Hindlimb muscle (tissue), 1 donor: ENCODE measurements around the gene ZNF791. TPM values are rescaled to one million over a fixed set of nuclear protein-coding genes. Genes with fewer than 3 reads are reported as not detected.
"Not testable (repeated sequence)": the region's sequence is repeated elsewhere in the genome, so short reads cannot be mapped to it uniquely, and the experiment has no call there.

Source experiments
- DNase-seq: peaks from one replicate; pipeline ENCODE4 v3.0.0-alpha.2; 2013
- polyA plus RNA-seq: library from polyadenylated mRNA; unstranded; fragments of 120-200 nt; gene quantifications from one replicate; pipeline ENCODE4 v1.2.1, GENCODE V29; 2013; ENCODE audit not compliant: insufficient read length

ZNF791 gene
- polyA plus RNA-seq, 1 donor = 13.3 TPM

DNA sequence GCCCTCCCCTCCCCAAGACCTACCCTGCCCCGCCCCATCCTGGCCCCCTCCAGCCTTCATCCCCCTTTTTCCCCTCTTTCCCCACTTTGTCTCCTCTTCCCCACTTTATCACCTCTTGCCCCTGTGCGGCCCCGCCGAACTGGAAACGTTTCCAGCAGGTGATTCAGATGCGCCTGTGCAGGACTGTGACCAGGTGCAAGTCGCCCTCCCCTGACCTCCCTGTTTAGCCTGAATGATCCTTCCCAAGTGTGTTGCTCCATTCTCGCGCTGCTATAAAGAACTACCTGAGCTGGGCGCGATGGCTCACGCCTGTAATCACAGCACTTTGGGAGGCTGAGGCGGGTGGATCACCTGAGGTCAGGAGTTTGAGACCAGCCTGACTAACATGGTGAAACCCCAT, 25.9 kb downstream of the ZNF791 start:
- no peak for DNase-seq

DNA sequence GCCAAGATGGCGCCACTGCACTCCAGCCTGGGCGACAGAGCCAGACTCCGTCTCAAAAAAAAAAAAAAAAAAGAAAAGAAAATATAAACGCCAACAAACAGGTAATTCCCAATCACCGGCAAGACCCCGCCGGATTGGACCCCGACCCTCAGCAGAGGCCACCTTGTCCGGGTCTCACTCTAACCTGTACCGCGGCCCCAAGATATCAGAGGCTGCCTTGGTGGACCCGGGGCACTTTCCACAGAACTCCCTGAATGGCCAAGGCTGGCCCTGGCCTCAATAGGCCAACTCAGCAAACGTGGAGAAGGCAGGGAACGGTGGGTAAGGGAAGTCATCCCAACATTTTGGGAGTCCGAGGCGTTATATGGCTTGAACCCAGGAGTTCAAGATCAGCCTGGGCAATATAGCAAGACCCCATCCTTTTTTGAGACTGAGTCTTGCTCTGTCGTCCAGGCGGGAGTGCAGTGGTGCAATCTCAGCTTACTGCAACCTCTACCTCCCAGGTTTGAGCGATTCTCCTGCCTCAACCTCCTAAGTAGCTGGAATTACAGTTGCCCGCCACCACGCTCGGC, 28.0 kb downstream of the ZNF791 start:
- no peak for DNase-seq

DNA sequence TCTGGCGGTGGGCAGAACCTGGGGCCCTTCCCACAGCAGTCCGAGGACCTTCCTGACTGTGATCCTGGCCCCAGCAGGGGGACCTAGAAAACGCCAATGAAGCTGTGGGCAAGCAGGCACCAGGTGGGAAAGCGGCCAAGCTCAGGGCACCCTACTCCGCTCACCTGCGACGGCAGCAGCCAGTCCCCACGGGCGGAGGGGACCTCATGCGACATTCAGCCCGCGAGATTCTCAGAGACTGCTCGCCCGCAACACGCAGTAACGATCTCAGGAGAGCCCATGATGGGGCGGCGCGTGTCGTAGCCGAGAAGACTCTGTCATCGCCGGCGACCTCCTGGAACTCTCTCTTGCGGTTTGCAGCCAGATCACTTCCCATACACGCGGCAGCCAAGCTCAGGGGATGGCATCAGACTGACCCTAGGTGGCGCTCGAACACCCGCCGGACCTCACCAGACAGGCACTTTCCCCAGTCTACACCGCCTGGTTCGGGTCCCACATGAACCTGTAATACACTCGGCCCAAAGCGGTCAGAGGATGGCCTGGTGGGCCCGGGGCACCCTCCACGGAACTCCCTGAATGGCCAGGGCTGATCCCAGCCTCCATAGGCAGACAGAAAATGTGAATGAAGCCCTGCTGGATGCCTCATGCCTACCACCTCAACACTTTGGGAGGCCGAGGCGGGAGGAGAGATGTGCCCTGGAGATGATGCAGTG, 29.3 kb downstream of the ZNF791 start:
- DNase-seq = peak; percentile 69

DNA sequence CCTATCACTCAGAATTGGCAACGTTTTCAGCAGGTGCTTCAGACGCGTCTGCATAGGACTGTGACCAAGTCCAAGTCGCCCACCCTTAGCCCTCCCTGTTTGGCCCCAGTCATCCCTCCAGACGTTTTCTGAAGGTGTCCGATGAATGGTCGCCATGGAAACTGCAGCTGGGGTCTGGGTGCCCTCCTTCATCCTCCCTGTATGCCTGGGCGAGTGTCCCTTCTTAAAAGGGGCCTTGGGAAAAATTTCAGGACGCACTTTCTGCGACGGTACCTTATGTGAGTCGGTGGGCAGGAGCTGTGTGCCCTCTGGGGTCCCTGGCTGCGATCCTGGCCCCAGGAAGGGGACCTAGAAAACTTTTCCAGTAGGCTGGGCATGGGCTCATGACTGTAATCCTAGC, 30.7 kb downstream of the ZNF791 start:
- no peak for DNase-seq

DNA sequence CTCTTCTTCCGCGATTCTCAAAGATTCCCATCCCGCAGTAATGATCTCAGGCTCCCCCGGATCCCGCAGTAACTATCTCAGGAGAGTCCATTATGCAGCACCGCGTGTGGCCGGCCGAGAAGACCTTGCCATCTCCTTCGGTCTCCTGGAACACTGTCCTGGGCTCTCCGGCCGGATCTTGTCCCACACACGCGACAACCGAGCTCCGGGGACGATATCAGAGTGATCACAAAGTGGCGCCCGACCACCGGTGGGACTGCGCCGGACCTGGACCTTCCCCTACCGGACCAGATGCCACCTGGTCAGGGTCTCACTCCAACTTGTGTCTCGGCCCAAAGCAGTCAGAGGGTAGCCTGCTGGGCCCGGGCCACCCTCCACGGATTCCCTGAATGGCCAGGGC, 31.8 kb downstream of the ZNF791 start:
- no peak for DNase-seq

DNA sequence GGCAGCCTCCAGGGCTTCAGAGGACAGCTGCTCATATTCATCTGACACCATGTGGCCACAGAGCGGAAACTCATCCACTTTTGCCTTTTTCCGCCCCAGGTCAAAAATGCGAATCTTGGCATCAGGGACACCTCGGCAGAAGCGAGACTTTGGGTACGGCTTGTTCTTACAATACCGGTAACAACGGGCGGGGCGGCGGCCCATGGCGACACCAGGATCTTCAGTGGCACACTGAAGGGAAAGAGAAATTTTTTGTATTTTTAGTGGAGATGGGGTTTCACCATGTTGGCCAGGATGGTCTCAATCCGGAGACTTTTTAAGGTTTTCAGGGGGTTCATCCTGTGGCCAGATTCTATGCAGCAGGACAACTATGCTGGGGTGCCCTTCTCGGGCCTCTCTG, 33.0 kb downstream of the ZNF791 start:
- DNase-seq = not testable (repeated sequence)

DNA sequence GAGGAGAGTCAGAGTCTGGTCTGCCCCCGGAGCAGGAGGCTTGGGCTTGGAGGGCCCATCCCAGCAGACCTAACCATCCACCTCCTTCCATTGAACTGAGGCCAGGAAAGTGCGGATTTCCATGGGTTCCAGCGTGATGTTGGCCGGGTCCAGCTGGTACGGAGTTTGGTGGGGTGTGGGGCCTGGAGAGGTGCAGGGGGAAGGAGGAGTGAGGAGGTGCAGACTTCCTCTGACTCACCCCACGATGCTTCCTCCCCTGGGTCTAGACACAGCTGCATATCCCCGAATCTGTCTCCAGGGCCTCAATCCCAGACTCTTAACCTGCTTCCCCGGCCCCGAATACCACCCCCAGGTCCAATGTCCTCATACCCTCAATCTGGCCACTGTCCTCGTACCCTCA, 35.8 kb downstream of the ZNF791 start:
- DNase-seq = no peak

DNA sequence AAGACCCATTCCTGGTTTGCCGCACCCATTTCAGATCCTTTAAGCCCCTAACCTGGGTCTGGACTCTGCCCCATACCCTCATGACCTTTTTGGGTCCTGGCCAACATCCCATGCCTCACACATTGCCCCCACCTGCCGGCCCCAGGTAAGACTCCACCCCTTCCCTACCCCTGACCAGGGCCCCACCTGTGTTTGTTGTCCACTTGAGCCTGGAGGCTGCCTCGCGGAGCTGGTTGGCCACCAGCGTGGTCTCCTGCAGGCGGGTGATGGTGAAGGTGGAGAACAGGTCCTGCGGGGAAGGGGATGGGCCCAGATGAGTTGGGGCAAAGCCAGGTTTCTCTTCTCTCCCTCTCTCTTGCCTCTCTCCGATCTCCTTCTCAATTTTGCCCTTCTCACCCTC, 36.3 kb downstream of the ZNF791 start:
- no peak for DNase-seq

DNA sequence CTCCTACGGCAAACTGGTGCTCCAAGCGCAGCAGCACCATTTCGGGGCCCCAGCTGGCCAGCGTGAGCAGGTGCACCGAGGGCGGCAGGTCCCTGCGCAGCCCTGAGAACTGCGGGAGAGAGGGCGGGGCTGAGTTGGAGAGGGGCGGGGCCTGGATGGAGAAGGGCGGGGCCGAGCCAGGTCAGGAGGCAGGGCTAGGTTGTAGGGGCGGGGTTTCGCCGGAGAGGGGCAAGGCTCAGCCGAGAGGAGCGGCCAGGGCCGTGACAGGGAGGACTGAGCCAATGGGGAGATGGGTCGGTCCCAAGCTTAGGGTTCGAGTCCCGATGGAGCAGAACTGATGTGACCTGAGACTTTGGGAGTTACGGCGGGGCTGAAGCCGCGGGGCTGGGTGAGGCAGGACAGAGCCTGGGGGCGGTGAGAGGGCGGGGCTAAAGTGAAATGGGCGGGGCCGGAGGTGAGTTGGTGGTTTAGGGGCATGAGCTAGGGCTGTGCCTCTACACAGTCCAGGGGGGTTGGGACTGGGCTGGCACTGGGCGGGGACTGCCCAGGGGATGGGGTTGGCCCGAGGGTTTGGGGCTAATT, 36.9 kb downstream of the ZNF791 start:
- DNase-seq = no peak

DNA sequence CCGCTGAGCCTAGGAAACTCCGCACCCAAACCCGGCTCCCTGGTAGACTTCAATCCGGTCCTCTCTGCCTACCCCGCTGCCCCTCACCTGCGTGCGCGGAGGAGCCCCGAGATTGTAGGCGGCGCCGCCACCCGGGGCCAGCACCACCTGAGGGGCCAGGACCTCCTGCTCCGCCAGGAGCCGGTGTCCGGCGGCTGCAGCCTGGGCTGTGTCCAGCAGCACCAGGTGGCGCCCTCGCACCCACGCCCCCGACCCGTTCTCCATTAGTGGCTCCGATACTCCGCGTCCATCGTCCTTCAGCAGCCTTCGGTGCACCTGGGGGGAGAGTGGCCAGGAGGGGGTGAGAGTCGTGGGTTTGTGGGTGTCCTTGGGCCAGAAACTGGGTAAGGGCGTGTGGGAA, 37.4 kb downstream of the ZNF791 start:
- DNase-seq = no peak

DNA sequence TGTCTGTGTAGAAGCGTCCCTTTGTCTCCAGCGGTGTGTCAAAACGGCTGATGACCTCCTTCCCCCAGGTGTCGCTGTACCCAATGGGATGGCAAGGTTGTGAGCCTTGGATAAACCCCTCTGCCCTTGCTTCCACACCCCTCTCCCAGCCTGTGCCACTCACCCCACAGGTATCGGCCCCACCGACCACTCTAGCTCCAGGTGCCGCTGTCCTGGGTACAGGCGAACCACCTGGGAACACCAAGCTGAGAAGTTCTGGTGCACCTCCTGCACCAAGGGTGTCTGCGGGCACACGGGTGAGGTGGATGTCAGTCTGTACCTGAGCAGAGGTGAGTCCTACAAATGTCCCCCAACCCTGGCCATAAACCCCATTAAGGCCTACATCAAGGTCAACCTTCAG, 39.2 kb downstream of the ZNF791 start:
- DNase-seq = no peak

DNA sequence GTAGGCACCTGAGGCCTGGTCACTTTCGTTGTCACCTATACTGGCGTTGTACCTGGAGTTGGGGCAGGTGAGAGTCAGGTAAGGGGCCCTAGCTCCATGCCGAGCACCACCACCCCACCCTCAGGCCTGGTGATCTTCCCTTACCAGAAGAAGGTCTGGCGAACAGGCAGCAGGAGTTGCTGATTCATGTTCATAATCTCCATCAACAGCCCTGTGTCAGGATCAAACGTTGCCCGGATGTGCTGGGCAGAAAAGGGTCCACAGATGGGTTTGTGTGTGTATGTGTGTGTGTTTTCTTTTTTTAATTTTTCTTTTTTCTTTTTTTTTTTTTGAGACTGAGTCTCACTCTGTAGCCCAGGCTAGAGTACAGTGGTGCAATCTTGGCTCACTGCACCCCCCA, 41.5 kb downstream of the ZNF791 start:
- no peak for DNase-seq

DNA sequence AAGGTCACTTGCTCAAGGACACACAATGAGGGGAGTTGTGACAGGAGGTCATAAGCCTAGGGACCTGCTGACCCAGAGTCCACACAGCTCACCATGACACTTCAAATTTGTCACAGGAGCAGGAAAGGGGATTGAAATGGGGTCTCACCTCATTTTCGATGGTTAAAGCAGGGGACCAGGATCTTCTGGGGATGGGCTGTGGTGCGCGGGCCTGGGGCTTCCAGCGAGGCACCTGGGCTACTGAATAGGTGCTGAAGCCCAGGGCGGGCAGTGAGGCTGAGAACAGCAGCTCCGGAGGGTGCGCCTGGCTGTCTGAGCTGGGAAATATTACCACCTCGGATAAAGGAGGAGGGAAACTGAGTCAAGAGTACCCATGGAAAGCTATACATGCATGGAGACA, 44.8 kb downstream of the ZNF791 start:
- no peak for DNase-seq

DNA sequence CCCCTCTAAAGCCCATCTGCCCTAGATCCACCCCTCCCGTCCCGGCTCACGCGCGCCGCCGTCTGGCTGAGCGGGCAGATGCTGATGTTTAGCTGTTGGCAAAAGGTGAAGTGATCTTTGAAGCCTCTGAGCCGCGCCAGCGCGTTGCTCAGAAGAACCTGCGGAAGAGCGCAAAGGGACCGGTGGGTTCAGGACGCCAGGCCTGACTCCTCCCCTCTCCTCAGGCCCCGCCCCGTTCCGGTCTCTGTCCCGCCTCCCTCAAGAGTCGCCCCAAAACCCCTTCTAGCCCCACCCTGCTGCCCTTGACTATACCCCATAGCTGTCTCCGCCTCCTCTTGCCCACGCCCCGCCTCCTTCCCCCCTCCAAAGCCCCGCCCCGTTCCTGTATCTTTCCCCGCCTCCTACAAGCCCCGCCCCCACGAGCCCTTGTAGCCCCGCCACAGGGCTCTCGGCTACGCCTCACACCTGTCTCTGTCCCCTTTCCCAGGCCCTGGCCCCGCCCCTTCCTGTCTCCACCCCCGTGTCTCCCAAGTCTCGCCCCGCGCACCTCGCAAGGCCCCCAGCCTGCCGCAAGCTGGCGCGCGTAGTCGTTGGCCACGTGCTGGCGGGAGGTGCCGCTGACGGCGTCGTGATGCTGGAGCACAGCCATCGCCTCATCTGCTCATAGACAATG, 46.3 kb downstream of the ZNF791 start:
- DNase-seq = no peak

DNA sequence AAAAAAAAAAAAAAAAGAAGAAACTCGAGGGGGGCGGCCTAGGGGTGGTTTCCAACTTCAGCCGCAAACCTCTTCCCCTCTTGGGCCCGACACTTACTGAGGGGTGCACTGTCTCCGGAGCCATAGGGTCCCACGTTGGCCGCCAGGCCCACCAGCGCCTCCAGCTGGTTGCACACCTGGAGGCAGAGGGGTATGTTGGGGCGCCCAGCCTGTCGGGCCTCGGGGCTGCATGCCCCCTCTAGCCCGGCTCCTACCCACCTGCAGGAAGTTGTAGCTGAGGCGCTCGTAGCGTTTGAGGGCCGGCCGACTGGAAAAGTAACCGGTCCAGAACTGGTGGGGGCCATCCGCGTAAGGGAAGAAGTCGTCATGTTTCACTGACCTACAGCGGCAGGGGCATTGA, 47.2 kb downstream of the ZNF791 start:
- DNase-seq = no peak

DNA sequence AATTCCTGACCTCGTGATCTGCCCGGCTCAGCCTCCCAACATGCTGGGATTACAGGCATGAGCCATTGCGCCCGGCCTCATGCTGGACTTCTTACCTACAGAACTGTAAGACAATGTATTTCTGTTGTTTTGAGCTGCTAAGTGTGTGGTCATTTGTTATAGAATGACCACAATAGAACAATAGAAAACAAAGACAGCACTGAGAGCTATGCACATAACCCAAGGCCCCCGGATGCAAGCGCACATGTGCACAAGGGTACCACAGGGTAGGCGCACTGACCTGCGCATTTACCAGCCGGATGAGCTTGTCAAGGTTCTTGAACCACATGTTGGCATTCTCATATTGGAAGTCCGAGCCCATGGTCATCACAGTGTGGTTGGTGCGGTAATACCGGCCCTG, 50.3 kb downstream of the ZNF791 start:
- DNase-seq = no peak

DNA sequence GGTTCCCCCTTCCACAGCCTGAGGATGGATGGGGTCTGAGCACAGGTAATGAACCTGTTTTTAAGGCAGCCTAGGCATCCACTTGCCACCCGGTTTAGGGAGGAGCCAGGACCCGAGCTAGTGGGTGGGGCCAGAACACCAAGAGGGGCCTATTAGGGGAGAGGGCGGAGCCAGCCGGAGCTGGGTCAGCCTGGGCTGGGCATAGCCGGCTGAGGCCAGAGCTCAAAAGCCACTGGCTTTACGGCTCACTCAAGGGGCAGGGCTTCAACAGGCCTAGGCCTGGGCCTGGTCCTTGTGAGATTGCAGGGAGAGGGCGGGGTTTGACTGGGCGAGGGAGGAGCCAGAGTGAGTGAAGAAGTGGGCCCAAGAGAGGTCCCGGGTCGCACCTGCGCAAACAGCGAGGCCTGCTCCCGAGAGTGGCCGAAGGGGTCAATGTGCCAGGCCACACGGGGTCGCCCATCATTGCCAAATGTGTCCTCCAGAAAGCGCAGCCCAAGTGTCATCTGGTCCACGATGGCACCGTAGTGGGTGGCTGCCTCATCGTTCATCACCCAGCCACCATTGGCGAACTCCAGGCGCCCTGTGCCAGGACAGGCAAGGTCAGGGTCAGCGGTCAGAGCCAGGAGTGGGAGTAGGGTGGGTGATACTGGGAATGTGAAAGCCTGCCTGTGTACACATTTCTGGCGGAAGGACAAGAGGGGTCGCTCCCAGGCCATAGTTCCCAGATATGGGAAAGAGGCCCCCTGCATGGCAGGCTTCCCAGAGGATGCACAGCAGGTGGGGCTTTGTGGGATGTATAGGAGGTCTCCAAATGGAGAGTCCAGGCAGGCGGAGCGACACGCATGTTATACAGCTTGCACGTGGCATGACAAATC, 53.9 kb downstream of the ZNF791 start:
- no peak for DNase-seq

DNA sequence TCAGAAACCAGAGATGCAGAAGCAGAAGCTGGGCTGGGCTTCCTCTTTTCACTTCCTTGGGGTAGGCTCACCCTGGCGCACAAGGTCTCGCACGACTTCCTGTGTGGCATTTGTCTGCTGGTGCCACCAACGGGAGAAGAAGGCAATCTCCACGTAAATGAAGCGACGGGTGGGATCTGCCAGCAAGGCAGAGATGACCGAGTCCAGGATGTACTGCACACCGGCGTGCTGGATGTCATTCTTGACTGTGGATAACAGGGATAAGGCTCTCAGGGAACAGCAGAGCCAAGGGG, 54.5 kb downstream of the ZNF791 start:
- DNase-seq = no peak

DNA sequence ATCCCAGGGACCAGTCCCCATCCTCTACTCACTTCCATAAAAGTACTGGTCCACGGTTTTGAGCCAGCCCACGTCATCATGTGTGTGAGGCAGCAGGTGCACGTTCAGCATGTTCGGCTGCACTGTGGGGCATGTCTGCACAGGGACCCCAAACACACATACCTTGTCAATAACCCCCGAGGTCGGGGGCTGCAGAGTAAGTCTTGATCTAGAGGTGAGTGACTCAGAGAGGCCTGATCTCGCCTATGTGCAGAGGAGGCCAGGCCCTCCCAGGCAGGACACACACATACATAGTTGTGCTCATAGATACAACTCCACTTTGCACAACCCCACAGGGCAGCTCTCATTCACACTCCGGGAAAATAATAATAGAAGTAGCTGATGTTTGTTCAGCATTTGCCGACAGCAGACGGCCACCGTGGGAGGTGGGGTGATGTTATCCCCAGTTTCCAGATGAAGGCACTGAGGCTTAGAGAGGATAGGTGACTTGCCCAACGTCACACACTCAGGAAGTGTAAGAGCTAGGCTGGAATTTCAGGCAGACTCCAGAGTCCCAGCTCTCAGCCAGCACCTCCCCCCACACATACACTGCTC, 55.0 kb downstream of the ZNF791 start:
- DNase-seq = no peak

DNA sequence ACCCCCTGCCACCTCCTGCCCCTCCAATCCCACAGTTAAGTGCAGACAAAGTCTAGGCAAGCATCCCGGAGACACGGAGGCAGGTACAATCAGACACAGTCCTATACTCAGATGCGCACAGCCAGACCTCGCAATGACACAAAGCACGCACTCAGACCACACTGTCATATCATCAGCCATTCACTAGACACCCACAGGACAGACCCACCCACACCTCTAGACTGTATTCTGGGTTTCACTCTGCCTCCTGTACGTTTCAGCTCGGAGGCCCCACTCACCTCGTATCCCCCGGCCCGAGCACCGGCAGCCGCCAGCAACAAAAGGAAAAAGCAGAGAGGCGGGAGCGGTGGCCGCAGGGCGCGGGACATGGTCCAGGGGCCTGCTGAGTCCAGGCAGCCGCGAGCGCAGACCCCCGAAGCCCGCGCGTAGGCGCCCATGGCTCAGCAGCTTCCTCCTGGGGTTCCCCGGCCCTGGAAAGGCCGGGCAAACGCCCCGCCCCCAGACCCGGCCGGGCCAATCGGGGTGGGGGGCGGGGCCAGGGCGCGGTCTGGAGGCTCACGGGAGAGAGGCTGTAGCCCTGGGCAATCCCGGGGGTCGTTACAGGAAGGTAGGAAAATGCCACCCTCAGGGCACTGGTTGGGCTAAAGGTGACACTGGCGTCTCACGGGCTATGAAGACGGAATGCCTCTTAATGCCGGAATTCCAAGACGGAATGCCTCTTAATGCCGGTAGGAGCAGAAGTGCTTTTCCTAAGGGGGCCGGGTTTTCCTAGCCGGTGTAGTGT, 55.7 kb downstream of the ZNF791 start, which contains the start of the genes MAN2B1 and WDR83:
Gene MAN2B1 (minus strand): TSS at position 478 of the 784 bp plus-strand sequence. CDS start 41 bp downstream, at position 437.
Gene WDR83 (plus strand): TSS at position 543 of the 784 bp plus-strand sequence. CDS start 2,984 bp downstream, outside the sequence.
- DNase-seq = peak; percentile 81

DNA sequence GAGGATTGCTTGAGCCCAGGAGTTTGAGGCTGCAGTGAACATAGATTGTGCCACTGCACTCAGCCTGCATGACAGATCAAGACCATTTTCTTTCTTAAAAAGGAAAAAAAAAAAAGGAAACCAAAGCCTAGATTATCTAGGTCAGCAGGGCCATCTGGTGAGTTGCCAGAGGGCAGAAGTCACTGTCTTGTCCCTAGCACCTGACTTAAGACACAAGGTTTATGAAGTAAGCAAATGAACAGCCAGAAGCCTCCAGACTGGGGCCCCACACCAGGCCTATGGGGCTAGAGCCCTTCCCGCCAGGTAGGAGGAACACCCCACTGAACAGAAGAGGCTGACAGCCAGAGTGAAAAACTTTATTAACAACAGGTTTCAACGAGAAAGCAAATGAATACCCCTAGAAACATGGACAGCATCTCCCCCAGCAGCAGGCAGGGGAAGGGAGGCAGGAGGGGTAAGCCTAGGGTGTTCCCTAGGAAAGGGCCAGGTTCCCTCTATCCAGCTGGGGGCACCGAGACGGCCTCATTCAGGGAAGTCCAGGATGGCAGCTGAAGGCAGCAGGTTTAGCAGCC, 57.1 kb downstream of the ZNF791 start:
- DNase-seq = no peak
